Liver (tissue), 9 donors: ENCODE results near the gene PYY. TPM values are rescaled to one million over a fixed set of nuclear protein-coding genes. Genes with fewer than 3 reads are reported as not detected.

Experiments used
- DNase-seq: peaks from one replicate; pipeline ENCODE4 v3.0.0-alpha.2; 2017; ENCODE audit warnings: low spot score
- H3K27ac ChIP-seq, 2 donors: one replicate each; pipeline ENCODE4 v1.7.0; 2013; ENCODE audit warnings: inconsistent platforms in 2 of 2, low read length in 2 of 2, control low read depth in 1 of 2, low read depth in 1 of 2, mild to moderate bottlenecking in 1 of 2
- H3K27me3 ChIP-seq, 4 donors: one replicate each; pipeline versions ENCODE4 v1.6.1 to v1.7.0; 2013; ENCODE audit warnings: low read length in 3 of 4, inconsistent platforms in 1 of 4, mild to moderate bottlenecking in 1 of 4, moderate library complexity in 1 of 4; ENCODE audit not compliant: control insufficient read depth in 4 of 4, insufficient read depth in 4 of 4
- H3K36me3 ChIP-seq, 4 donors: one replicate each; pipeline versions ENCODE4 v1.6.1 to v1.7.0; 2013; ENCODE audit warnings: low read length in 3 of 4, mild to moderate bottlenecking in 3 of 4, low read depth in 1 of 4, moderate library complexity in 1 of 4; ENCODE audit not compliant: control insufficient read depth in 4 of 4, insufficient read depth in 3 of 4
- H3K4me1 ChIP-seq, 4 donors: one replicate each; pipeline versions ENCODE4 v1.6.1 to v1.7.0; 2013; ENCODE audit warnings: low read length in 3 of 4, mild to moderate bottlenecking in 3 of 4, moderate library complexity in 1 of 4; ENCODE audit not compliant: control insufficient read depth in 4 of 4, insufficient read depth in 4 of 4
- H3K4me3 ChIP-seq, 3 donors: one replicate each; pipeline versions ENCODE4 v1.6.1 to v1.7.0; 2013; ENCODE audit warnings: low read length in 3 of 3, control low read depth in 1 of 3, low read depth in 1 of 3, mild to moderate bottlenecking in 1 of 3
- H3K9ac ChIP-seq, 2 donors: one replicate each; pipeline ENCODE4 v1.7.0; 2013; ENCODE audit warnings: low read length in 2 of 2, mild to moderate bottlenecking in 2 of 2, moderate library complexity in 2 of 2, control low read depth in 1 of 2, low read depth in 1 of 2
- H3K9me3 ChIP-seq, 4 donors: one replicate each; pipeline versions ENCODE4 v1.6.1 to v1.7.0; 2013; ENCODE audit warnings: low read length in 3 of 4; ENCODE audit not compliant: control insufficient read depth in 4 of 4
- EGR1 ChIP-seq, 2 donors: IDR thresholded peaks; 2 replicates each; pipeline ENCODE4 v1.6.1; 2016 to 2018; ENCODE audit warnings: antibody characterized with exemption in 2 of 2, low read depth in 2 of 2
- FOXA1 ChIP-seq: IDR thresholded peaks from 2 replicates; pipeline ENCODE4 v1.6.1; 2016; ENCODE audit warnings: antibody characterized with exemption
- FOXA2 ChIP-seq: IDR thresholded peaks from 2 replicates; pipeline ENCODE4 v1.6.1; 2016; ENCODE audit warnings: antibody characterized with exemption
- HNF4A ChIP-seq, 2 donors: conservative IDR thresholded peaks; 2 replicates each; pipeline ENCODE4 v1.6.1; 2016; ENCODE audit warnings: antibody characterized with exemption in 2 of 2, mild to moderate bottlenecking in 2 of 2
- HNF4G ChIP-seq: IDR thresholded peaks from 2 replicates; pipeline ENCODE4 v1.6.1; 2016; ENCODE audit warnings: antibody characterized with exemption
- JUND ChIP-seq, 2 donors: IDR thresholded peaks; 2 replicates each; pipeline ENCODE4 v1.6.1; 2016; ENCODE audit warnings: antibody characterized with exemption in 2 of 2
- RAD21 ChIP-seq, 2 donors: IDR thresholded peaks; 2 replicates each; pipeline ENCODE4 v1.6.1; 2016; ENCODE audit warnings: antibody characterized with exemption in 2 of 2, mild to moderate bottlenecking in 2 of 2
- RXRA ChIP-seq, 2 donors: IDR thresholded peaks; 2 replicates each; pipeline ENCODE4 v1.6.1; 2017 to 2018; ENCODE audit warnings: antibody characterized with exemption in 2 of 2, mild to moderate bottlenecking in 1 of 2
- SP1 ChIP-seq: IDR thresholded peaks from 2 replicates; pipeline ENCODE4 v1.6.1; 2018; ENCODE audit warnings: antibody characterized with exemption, mild to moderate bottlenecking
- TAF1 ChIP-seq: conservative IDR thresholded peaks from 2 replicates; pipeline ENCODE4 v1.6.1; 2016; ENCODE audit warnings: antibody characterized with exemption, mild to moderate bottlenecking
- YY1 ChIP-seq: IDR thresholded peaks from 2 replicates; pipeline ENCODE4 v1.6.1; 2016; ENCODE audit warnings: antibody characterized with exemption, mild to moderate bottlenecking
- WGBS: extraction: QIAGEN DNeasy Blood & Tissue Kit; methylation state at CpG from one replicate; pipeline ENCODE4 v1.1.7; 2013; 5-methylcytosine and 5-hydroxymethylcytosine counted together
- polyA plus RNA-seq, 2 donors: library from polyadenylated mRNA; stranded (reverse) in 1 of 2; unstranded in 1 of 2; fragments of 200-250 nt in 1 of 2; fragments of >200 nt in 1 of 2; fragmentation: Nextera tagmentation in 1 of 2; extraction: Ambion mirVana in 1 of 2; gene quantifications; one replicate each; pipeline versions ENCODE4 v1.2.1 to v1.2.3, GENCODE V29; 2013 to 2015
- total RNA-seq, 2 donors: library from RNA; depleted of rRNA; stranded (reverse); fragments of >200 nt; gene quantifications; one replicate each; pipeline ENCODE4 v1.2.3, GENCODE V29; 2014
- TF ChIP-seq, protein P1 (sequence below): IDR thresholded peaks from 2 replicates; pipeline ENCODE4 v1.6.1; 2016; ENCODE audit warnings: antibody characterized with exemption, mild to moderate bottlenecking
- TF ChIP-seq, protein P2 (sequence below): IDR thresholded peaks from 2 replicates; pipeline ENCODE4 v1.6.1; 2016; ENCODE audit warnings: antibody characterized with exemption
- TF ChIP-seq, protein P3 (sequence below): IDR thresholded peaks from 2 replicates; pipeline ENCODE4 v1.6.1; 2016; ENCODE audit warnings: antibody characterized with exemption
- TF ChIP-seq, protein P4 (sequence below): fragments of 150-350 bp; IDR thresholded peaks from 2 replicates; pipeline ENCODE4 v1.5.1; 2017; ENCODE audit warnings: improper control_type of control experiment, low read depth, low read length; ENCODE audit not compliant: missing input control
- donor health status: healthy.
- donor health status: healthy.
- donor health status: healthy.
- donor health status: healthy.
- donor health status: healthy.

Gene PYY
- total and polyA plus RNA-seq, 4 donors = 0.05 TPM; not detected in 3

GRCh38 chr17:43927060-43927864 is 26.5 kb downstream of the PYY start (continued):
- TF ChIP-seq, protein P1, sequence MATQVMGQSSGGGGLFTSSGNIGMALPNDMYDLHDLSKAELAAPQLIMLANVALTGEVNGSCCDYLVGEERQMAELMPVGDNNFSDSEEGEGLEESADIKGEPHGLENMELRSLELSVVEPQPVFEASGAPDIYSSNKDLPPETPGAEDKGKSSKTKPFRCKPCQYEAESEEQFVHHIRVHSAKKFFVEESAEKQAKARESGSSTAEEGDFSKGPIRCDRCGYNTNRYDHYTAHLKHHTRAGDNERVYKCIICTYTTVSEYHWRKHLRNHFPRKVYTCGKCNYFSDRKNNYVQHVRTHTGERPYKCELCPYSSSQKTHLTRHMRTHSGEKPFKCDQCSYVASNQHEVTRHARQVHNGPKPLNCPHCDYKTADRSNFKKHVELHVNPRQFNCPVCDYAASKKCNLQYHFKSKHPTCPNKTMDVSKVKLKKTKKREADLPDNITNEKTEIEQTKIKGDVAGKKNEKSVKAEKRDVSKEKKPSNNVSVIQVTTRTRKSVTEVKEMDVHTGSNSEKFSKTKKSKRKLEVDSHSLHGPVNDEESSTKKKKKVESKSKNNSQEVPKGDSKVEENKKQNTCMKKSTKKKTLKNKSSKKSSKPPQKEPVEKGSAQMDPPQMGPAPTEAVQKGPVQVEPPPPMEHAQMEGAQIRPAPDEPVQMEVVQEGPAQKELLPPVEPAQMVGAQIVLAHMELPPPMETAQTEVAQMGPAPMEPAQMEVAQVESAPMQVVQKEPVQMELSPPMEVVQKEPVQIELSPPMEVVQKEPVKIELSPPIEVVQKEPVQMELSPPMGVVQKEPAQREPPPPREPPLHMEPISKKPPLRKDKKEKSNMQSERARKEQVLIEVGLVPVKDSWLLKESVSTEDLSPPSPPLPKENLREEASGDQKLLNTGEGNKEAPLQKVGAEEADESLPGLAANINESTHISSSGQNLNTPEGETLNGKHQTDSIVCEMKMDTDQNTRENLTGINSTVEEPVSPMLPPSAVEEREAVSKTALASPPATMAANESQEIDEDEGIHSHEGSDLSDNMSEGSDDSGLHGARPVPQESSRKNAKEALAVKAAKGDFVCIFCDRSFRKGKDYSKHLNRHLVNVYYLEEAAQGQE = no peak
- TF ChIP-seq, protein P2, sequence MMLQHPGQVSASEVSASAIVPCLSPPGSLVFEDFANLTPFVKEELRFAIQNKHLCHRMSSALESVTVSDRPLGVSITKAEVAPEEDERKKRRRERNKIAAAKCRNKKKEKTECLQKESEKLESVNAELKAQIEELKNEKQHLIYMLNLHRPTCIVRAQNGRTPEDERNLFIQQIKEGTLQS = no peak
- TF ChIP-seq FOXA2 (no peak), SP1 (no peak), TAF1 (no peak)

GRCh38 chr17:43924558-43924957 is 29.2 kb downstream of the PYY start:
- H3K9me3 ChIP-seq = no peaks in the 10 kb centered on the region
- DNase-seq = no peak
- H3K27me3 ChIP-seq = peaks cover 0 to 2% (median 0%) of the 10 kb centered on the region in 4 donors
- H3K36me3 ChIP-seq = no peaks in the 10 kb centered on the region
- TF ChIP-seq RXRA (IDR thresholded peaks at IDR 0.05) (no peak), FOXA2 (no peak), JUND (IDR thresholded peaks at IDR 0.05) (no peak), SP1 (no peak)
- TF ChIP-seq, protein P3, sequence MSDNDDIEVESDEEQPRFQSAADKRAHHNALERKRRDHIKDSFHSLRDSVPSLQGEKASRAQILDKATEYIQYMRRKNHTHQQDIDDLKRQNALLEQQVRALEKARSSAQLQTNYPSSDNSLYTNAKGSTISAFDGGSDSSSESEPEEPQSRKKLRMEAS = no peak
- TF ChIP-seq, protein P4, sequence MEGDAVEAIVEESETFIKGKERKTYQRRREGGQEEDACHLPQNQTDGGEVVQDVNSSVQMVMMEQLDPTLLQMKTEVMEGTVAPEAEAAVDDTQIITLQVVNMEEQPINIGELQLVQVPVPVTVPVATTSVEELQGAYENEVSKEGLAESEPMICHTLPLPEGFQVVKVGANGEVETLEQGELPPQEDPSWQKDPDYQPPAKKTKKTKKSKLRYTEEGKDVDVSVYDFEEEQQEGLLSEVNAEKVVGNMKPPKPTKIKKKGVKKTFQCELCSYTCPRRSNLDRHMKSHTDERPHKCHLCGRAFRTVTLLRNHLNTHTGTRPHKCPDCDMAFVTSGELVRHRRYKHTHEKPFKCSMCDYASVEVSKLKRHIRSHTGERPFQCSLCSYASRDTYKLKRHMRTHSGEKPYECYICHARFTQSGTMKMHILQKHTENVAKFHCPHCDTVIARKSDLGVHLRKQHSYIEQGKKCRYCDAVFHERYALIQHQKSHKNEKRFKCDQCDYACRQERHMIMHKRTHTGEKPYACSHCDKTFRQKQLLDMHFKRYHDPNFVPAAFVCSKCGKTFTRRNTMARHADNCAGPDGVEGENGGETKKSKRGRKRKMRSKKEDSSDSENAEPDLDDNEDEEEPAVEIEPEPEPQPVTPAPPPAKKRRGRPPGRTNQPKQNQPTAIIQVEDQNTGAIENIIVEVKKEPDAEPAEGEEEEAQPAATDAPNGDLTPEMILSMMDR = no peak
- no peak overlapping the region for H3K4me3 ChIP-seq
- no peak overlapping the region for H3K27ac ChIP-seq
- H3K4me1 ChIP-seq = peaks cover 3 to 7% (median 4%) of the 10 kb centered on the region in 4 donors
- 80% methylated on average over 2 of the region's 2 CpGs for WGBS
- no peak overlapping the region for H3K9ac ChIP-seq

DNA sequence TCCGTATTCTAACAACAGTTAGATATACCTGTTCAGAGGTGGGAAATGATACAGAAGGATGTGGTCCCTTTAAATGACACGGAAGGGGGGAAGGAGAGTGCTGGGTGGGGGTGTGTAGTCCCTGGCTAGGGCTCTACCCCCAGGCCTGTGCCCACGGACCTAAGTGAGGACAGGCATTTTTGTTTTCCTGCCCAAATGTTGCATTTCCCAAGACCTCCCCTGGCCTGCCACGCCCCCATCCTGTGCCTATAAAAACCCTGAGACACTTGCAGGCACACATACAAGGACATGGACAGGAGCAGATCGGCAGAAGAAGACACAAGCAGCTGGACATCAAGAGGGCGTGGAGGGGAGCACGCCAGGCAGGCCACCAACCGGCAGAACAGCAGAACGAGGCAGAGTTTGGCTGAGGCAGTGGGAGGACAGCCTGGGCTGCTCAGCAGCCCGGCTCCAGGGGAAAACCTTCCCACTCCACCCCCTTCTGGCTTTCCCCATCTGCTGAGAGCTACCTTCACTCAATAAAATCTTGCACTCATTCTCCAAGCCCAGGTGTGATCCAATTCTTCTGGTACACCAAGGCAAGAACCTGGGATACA is 33.1 kb downstream of the PYY start:
- WGBS = 81% methylated on average over 10 of the region's 10 CpGs
- TF ChIP-seq JUND (IDR thresholded peaks at IDR 0.05) (no peak), YY1 (no peak), EGR1 (IDR thresholded peaks at IDR 0.05; ENCODE audit: low read depth in 2 of 2) (no peak), HNF4G (no peak), RAD21 (IDR thresholded peaks at IDR 0.05) (no peak), FOXA1 (no peak), HNF4A (conservative IDR thresholded peaks at IDR 0.05) (no peak), RXRA (IDR thresholded peaks at IDR 0.05) (no peak), TAF1 (no peak)
- TF ChIP-seq, protein P3 = no peak
- TF ChIP-seq, protein P1 = no peak
- TF ChIP-seq, protein P4 = no peak

More for the DNA sequence above, 33.1 kb downstream of the PYY start:
- Histone ChIP-seq H3K4me3 (no peak overlapping the region), H3K4me1 (peaks cover 0 to 7% (median 0%) of the 10 kb centered on the region in 4 donors), H3K9ac (no peak overlapping the region), H3K27ac (no peak overlapping the region), H3K27me3 (no peaks in the 10 kb centered on the region), H3K9me3 (no peaks in the 10 kb centered on the region), H3K36me3 (no peaks in the 10 kb centered on the region)
- DNase-seq = no peak
